ENCODE data around the gene TNFAIP8L1.

GRCh38 chr19:4697304-4697703 is 58.0 kb downstream of the TNFAIP8L1 start:
- TF ChIP-seq POLR2A (IDR thresholded peaks at IDR 0.05; ENCODE audit: extremely low read depth, insufficient read length) = no peak
- no peak for TF ChIP-seq CTCF (IDR thresholded peaks at IDR 0.05; ENCODE audit: low read depth, low read length)
- TF ChIP-seq MYC (IDR thresholded peaks at IDR 0.05; ENCODE audit: low read depth, low read length) = no peak
